GM13977 (cell line): ENCODE results near the gene EMC9.

Source experiments
- DNase-seq: peaks from one replicate; pipeline ENCODE4 v3.0.0; 2012; ENCODE audit warnings: low spot score
- CTCF ChIP-seq: IDR thresholded peaks from 2 replicates; pipeline ENCODE4 v1.5.1; 2012; ENCODE audit warnings: mild to moderate bottlenecking, control low read depth; ENCODE audit not compliant: insufficient read depth; ENCODE audit errors: extremely low read depth, missing control alignments
- in situ Hi-C: fragments of 300-500 bp; cut with MboI; formaldehyde crosslinking; loops from one replicate; pipeline ENCODE4 v1.12.0; 2022; ENCODE audit warnings: low sequenced_read_pairs, low pct_unique_long_range_greater_than_20kb, mixed read lengths, inconsistent platforms; ENCODE audit not compliant: unreplicated experiment

EMC9 gene

GRCh38 chr14:24100197-24100981 is 41.0 kb downstream of the EMC9 start:
- in situ Hi-C loops: no loop called here
- TF ChIP-seq CTCF: no peak
- no peak for DNase-seq

GRCh38 chr14:24098927-24099813 is 42.2 kb downstream of the EMC9 start:
- TF ChIP-seq CTCF: no peak
- DNase-seq: no peak
- in situ Hi-C loops: loop anchor here (25.0 kb wide), 1 partner anchor 112 kb away; the partner anchor contains the start of gene DHRS4L2

GRCh38 chr14:24098229-24098926 is 43.0 kb downstream of the EMC9 start:
- TF ChIP-seq CTCF: no peak
- in situ Hi-C loops: loop anchor here (25.0 kb wide), 1 partner anchor 111 kb away; the partner anchor contains the start of gene DHRS4L2

GRCh38 chr14:24096545-24097181 is 44.7 kb downstream of the EMC9 start:
- no peak for TF ChIP-seq CTCF
- DNase-seq: no peak
- in situ Hi-C loops: loop anchor here (25.0 kb wide), 1 partner anchor 109 kb away; the partner anchor contains the start of gene DHRS4L2

More at GRCh38 chr14:24098229-24098926, 43.0 kb downstream of the EMC9 start:
- no peak for DNase-seq

- no peak for TF ChIP-seq CTCF
- in situ Hi-C loops: loop anchor here (25.0 kb wide), 1 partner anchor 108 kb away; the partner anchor contains the start of gene DHRS4L2
- peak; percentile 97 for DNase-seq
These were observed 45.9 kb downstream of the EMC9 start for GRCh38 chr14:24095271-24096068.
